Mesenchymal stem cell (in vitro differentiated cells and primary cell): ENCODE measurements around the gene NCLN.

Experiments
- DNase-seq: peaks from one replicate; pipeline ENCODE4 v3.0.0-alpha.2; 2013
- H2AFZ ChIP-seq: one replicate; pipeline ENCODE4 v1.6.1; 2013; ENCODE audit warnings: low read depth, mild to moderate bottlenecking, control low read depth, inconsistent platforms, low read length, moderate library complexity
- H2AK5ac ChIP-seq: 2 replicates; pipeline ENCODE4 v1.6.1; 2013; ENCODE audit warnings: low read length, moderate library complexity, mild to moderate bottlenecking, inconsistent platforms; ENCODE audit not compliant: severe bottlenecking
- H2BK120ac ChIP-seq: one replicate; pipeline ENCODE4 v1.6.1; 2013; ENCODE audit warnings: low read depth, mild to moderate bottlenecking, inconsistent platforms, low read length, moderate library complexity
- H2BK12ac ChIP-seq, 2 experiments: one replicate each; pipeline ENCODE4 v1.6.1; 2013; ENCODE audit warnings: inconsistent platforms in 2 of 2, low read length in 2 of 2, mild to moderate bottlenecking in 2 of 2, moderate library complexity in 2 of 2, control low read depth in 1 of 2
- H2BK15ac ChIP-seq: one replicate; pipeline ENCODE4 v1.6.1; 2013; ENCODE audit warnings: mild to moderate bottlenecking, low read depth, inconsistent platforms; ENCODE audit not compliant: poor library complexity, severe bottlenecking
- H2BK5ac ChIP-seq: 2 replicates; pipeline ENCODE4 v1.6.1; 2013; ENCODE audit warnings: low read depth, mild to moderate bottlenecking, low read length, control low read depth, inconsistent platforms; ENCODE audit not compliant: poor library complexity, severe bottlenecking
- H3K14ac ChIP-seq, 2 experiments: one replicate each; pipeline ENCODE4 v1.6.1; 2013; ENCODE audit warnings: inconsistent platforms in 2 of 2, low read length in 2 of 2, control low read depth in 1 of 2, mild to moderate bottlenecking in 1 of 2, moderate library complexity in 1 of 2
- H3K18ac ChIP-seq, 2 experiments: one replicate each; pipeline ENCODE4 v1.6.1; 2013; ENCODE audit warnings: inconsistent platforms in 2 of 2, low read length in 2 of 2, control low read depth in 1 of 2, low read depth in 1 of 2, mild to moderate bottlenecking in 1 of 2
- H3K23ac ChIP-seq, 2 experiments: one replicate each; pipeline ENCODE4 v1.6.1; 2013; ENCODE audit warnings: inconsistent platforms in 2 of 2, low read length in 2 of 2, mild to moderate bottlenecking in 2 of 2, moderate library complexity in 2 of 2, control low read depth in 1 of 2
- H3K27ac ChIP-seq: 2 replicates; pipeline ENCODE4 v1.5.1; 2013; ENCODE audit warnings: mild to moderate bottlenecking, moderate library complexity, low read length, control low read depth, inconsistent platforms; ENCODE audit not compliant: poor library complexity, severe bottlenecking
- H3K27me3 ChIP-seq, 2 experiments: 2 replicates each; pipeline versions ENCODE4 v1.6.1 to v1.7.0; 2013; ENCODE audit warnings: low read length in 2 of 2, mild to moderate bottlenecking in 2 of 2, moderate library complexity in 2 of 2, control low read depth in 1 of 2, inconsistent platforms in 1 of 2; ENCODE audit not compliant: control insufficient read depth in 1 of 2, insufficient read depth in 1 of 2
- H3K36me3 ChIP-seq, 2 experiments: 2 replicates each; pipeline versions ENCODE4 v1.6.1 to v1.7.0; 2013; ENCODE audit warnings: low read length in 2 of 2, control low read depth in 1 of 2, inconsistent platforms in 1 of 2, low read depth in 1 of 2, mild to moderate bottlenecking in 1 of 2; ENCODE audit not compliant: insufficient read depth in 2 of 2, control insufficient read depth in 1 of 2
- H3K4ac ChIP-seq, 2 experiments: one replicate each; pipeline ENCODE4 v1.6.1; 2013; ENCODE audit warnings: inconsistent platforms in 2 of 2, low read length in 2 of 2, mild to moderate bottlenecking in 2 of 2, moderate library complexity in 2 of 2, control low read depth in 1 of 2, low read depth in 1 of 2
- H3K4me1 ChIP-seq: 2 replicates; pipeline ENCODE4 v1.6.1; 2013; ENCODE audit warnings: low read depth, low read length, control low read depth; ENCODE audit not compliant: control insufficient read depth, insufficient read depth
- H3K4me2 ChIP-seq: 2 replicates; pipeline ENCODE4 v1.6.1; 2013; ENCODE audit warnings: low read length, mild to moderate bottlenecking, inconsistent platforms; ENCODE audit not compliant: poor library complexity, severe bottlenecking
- H3K4me3 ChIP-seq, 2 experiments: 2 replicates each; pipeline versions ENCODE4 v1.5.1 to v1.7.0; 2013; ENCODE audit warnings: low read length in 2 of 2, mild to moderate bottlenecking in 2 of 2, control low read depth in 1 of 2, low read depth in 1 of 2; ENCODE audit not compliant: insufficient read depth in 1 of 2
- H3K79me1 ChIP-seq: replicated peaks from 2 replicates; pipeline ENCODE4 v1.6.1; 2013; ENCODE audit warnings: mild to moderate bottlenecking, control low read depth, low read length, inconsistent platforms; ENCODE audit not compliant: poor library complexity, severe bottlenecking
- H3K9ac ChIP-seq: 2 replicates; pipeline ENCODE4 v1.7.0; 2013; ENCODE audit warnings: mild to moderate bottlenecking, low read length, moderate library complexity
- H3K9me3 ChIP-seq: 2 replicates; pipeline ENCODE4 v1.7.0; 2013; ENCODE audit warnings: mild to moderate bottlenecking, low read length; ENCODE audit not compliant: control insufficient read depth
- H4K8ac ChIP-seq: one replicate; pipeline ENCODE4 v1.6.1; 2013; ENCODE audit warnings: inconsistent platforms, mild to moderate bottlenecking, low read length, moderate library complexity
- H4K91ac ChIP-seq: one replicate; pipeline ENCODE4 v1.6.1; 2013; ENCODE audit warnings: mild to moderate bottlenecking, low read length, inconsistent platforms
- WGBS: methylation state at CpG from one replicate; pipeline ENCODE4 v1.1.7; 2013; ENCODE audit warnings: mixed read lengths; 5-methylcytosine and 5-hydroxymethylcytosine counted together

The NCLN gene

GRCh38 chr19:3175781-3176714 is 9.7 kb upstream of the NCLN start:
- 74% methylated on average over 15 of the region's 17 CpGs for WGBS

GRCh38 chr19:3176715-3177501 is 8.8 kb upstream of the NCLN start:
- Histone ChIP-seq H2BK12ac (peak overlapping the region in 1 of 2 experiments; percentile 4), H2BK15ac (no peak overlapping the region), H3K9me3 (no peaks in the 10 kb centered on the region), H3K23ac (peak overlapping the region in 1 of 2 experiments; percentile 47), H2AK5ac (no peak overlapping the region), H2BK5ac (no peak overlapping the region), H3K14ac (peak overlapping the region in 1 of 2 experiments; percentile 73), H3K18ac (no peak overlapping the region), H2AFZ (no peak overlapping the region), H4K8ac (no peak overlapping the region), H3K9ac (peak overlapping the region; percentile 38), H3K79me1 (no peaks in the 10 kb centered on the region), H3K4me1 (peaks cover 9% of the 10 kb centered on the region), H3K4me3 (no peak overlapping the region), H4K91ac (no peak overlapping the region), H3K27ac (no peak overlapping the region), H3K4ac (no peak overlapping the region), H3K27me3 (peaks cover under 1 to 4% of the 10 kb centered on the region in 2 experiments), H3K4me2 (no peak overlapping the region), H2BK120ac (no peak overlapping the region), H3K36me3 (no peaks in the 10 kb centered on the region)
- 67% methylated on average over 11 of the region's 11 CpGs for WGBS
- DNase-seq: peak; percentile 34

More at GRCh38 chr19:3175781-3176714, 9.7 kb upstream of the NCLN start:
- Histone ChIP-seq H2BK120ac (no peak overlapping the region), H2BK15ac (no peak overlapping the region), H2AFZ (no peak overlapping the region), H3K4me3 (no peak overlapping the region), H3K9ac (peak overlapping the region; percentile 38), H3K27me3 (peaks cover 6% of the 10 kb centered on the region in 2 experiments), H3K14ac (no peak overlapping the region), H2BK12ac (no peak overlapping the region), H3K4ac (no peak overlapping the region), H4K8ac (no peak overlapping the region), H2BK5ac (no peak overlapping the region), H3K18ac (no peak overlapping the region), H3K36me3 (no peaks in the 10 kb centered on the region), H3K4me1 (peaks cover 9% of the 10 kb centered on the region), H2AK5ac (no peak overlapping the region), H3K23ac (no peak overlapping the region), H4K91ac (peak overlapping the region; percentile 27), H3K79me1 (no peaks in the 10 kb centered on the region), H3K27ac (no peak overlapping the region), H3K9me3 (no peaks in the 10 kb centered on the region), H3K4me2 (no peak overlapping the region)
- peak; percentile 22 for DNase-seq

- Histone ChIP-seq H2BK12ac (no peak within 1 kb of the TSS), H3K4me3 (no peak within 1 kb of the TSS), H3K79me1 (no peaks in the 10 kb centered on the region), H2BK15ac (no peak within 1 kb of the TSS), H2BK120ac (no peak within 1 kb of the TSS), H3K27ac (no peak within 1 kb of the TSS), H3K18ac (no peak within 1 kb of the TSS), H3K4ac (no peak within 1 kb of the TSS), H3K4me1 (peaks cover 9% of the 10 kb centered on the region), H3K9ac (no peak within 1 kb of the TSS), H2AK5ac (no peak within 1 kb of the TSS), H4K8ac (no peak within 1 kb of the TSS), H3K36me3 (no peaks in the 10 kb centered on the region), H3K27me3 (no peaks in the 10 kb centered on the region), H3K23ac (no peak within 1 kb of the TSS), H4K91ac (no peak within 1 kb of the TSS), H3K14ac (peak within 1 kb of the TSS in 1 of 2 experiments; percentile 46), H3K4me2 (no peak within 1 kb of the TSS), H2AFZ (no peak within 1 kb of the TSS), H3K9me3 (no peaks in the 10 kb centered on the region), H2BK5ac (no peak within 1 kb of the TSS)
- no peak for DNase-seq
- WGBS: 97% methylated on average over 42 of the region's 42 CpGs
Measured at GRCh38 chr19:3178377-3178972, 7.3 kb upstream of the NCLN start, which contains the start of gene S1PR4. TSS of gene S1PR4 (plus strand) at chr19:3178769. CDS start at chr19:3178793, 24 bp downstream.
